Left lung (tissue), 10 donors: Measurements from ENCODE around the gene TRABD2A. TPM values are rescaled to one million over a fixed set of nuclear protein-coding genes. Genes with fewer than 3 reads are reported as not detected.

ENCODE experiments used
- ATAC-seq: fragments of 200-7000 bp; cut with Tn5 transposase; one replicate; pipeline ENCODE4 v1.9.1; 2020; ENCODE audit warnings: moderate library complexity
- DNase-seq, 4 donors: peaks; one replicate each; pipeline ENCODE4 v3.0.0-alpha.2; 2013 to 2020
- H3K27ac ChIP-seq, 2 donors: fragments of 200-600 bp; sonication (generic) in 1 of 2; one replicate each; pipeline versions ENCODE4 v1.5.0 to v1.8.0; 2020 to 2021
- H3K27me3 ChIP-seq, 2 donors: fragments of 200-600 bp; sonication (generic) in 1 of 2; one replicate each; pipeline versions ENCODE4 v1.5.0 to v1.8.0; 2020 to 2021
- H3K36me3 ChIP-seq, 2 donors: fragments of 200-600 bp; sonication (generic) in 1 of 2; one replicate each; pipeline versions ENCODE4 v1.5.0 to v1.8.0; 2020 to 2021
- H3K4me1 ChIP-seq, 2 donors: fragments of 200-600 bp; one replicate each; pipeline ENCODE4 v1.8.0; 2021
- H3K4me3 ChIP-seq, 2 donors: fragments of 200-600 bp; sonication (generic) in 1 of 2; one replicate each; pipeline versions ENCODE4 v1.5.0 to v1.8.0; 2020 to 2021; ENCODE audit warnings: mild to moderate bottlenecking in 1 of 2
- H3K9me3 ChIP-seq, 2 donors: fragments of 200-600 bp; sonication (generic) in 1 of 2; one replicate each; pipeline versions ENCODE4 v1.5.0 to v1.8.0; 2020 to 2021
- intact Hi-C, 2 donors: fragments of 100-400 bp; cut with DNase I; formaldehyde crosslinking; loops; one replicate each; pipeline versions ENCODE4 v1.11.2 to v1.14.2; 2022
- polyA plus RNA-seq, 6 donors: library from polyadenylated mRNA; unstranded; fragments of 120-200 nt; gene quantifications; one replicate each; pipeline ENCODE4 v1.2.1, GENCODE V29; 2013; ENCODE audit not compliant: insufficient read length in 6 of 6
- total RNA-seq, 2 donors: library from RNA; stranded (reverse); fragmentation: NEBNext Ultra II Directional; extraction: Animal tissue kit (Norgen Biotek cat#: 25700); gene quantifications; one replicate each; pipeline ENCODE4 v1.2.1, GENCODE V29; 2021
- TF ChIP-seq, protein P1 (sequence below), 2 donors: fragments of 200-600 bp; sonication (generic) in 1 of 2; IDR thresholded peaks; one replicate each; pipeline versions ENCODE4 v1.5.0 to v1.8.0; 2021; ENCODE audit warnings: antibody characterized with exemption in 2 of 2
- donor health status: DM: no; HTN: yes; CAD: no.
- donor health status: DM: no; HTN: no; CAD: no.

TRABD2A gene
- total and polyA plus RNA-seq, 8 donors, result 3.0 to 24.7 (median 21.8) TPM

DNA sequence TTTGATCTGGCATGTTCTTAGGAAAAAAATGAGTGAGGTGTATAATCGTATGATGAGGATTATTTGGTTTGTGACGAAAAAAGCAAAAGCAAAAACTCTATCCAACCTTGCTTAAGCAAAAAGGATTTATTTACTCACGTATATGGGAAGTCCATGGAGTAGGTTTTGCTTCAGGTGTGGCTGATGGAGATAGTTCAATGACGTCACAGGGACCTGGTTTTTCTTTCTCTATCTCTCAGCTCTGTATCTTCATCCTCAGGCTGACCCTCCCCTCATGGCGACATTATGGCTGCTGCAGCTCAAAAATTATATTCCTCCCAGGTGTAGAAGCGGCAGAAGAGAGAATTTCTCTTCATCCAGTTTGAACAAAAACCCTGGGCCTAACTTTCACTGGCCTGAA, 33.5 kb upstream of the TRABD2A start:
- Histone ChIP-seq H3K4me1 (peaks cover 0 to 7% of the 10 kb centered on the region in 2 donors), H3K9me3 (no peaks in the 10 kb centered on the region), H3K27ac (no peak overlapping the region), H3K36me3 (no peaks in the 10 kb centered on the region), H3K27me3 (no peaks in the 10 kb centered on the region), H3K4me3 (no peak overlapping the region)
- TF ChIP-seq, protein P1, sequence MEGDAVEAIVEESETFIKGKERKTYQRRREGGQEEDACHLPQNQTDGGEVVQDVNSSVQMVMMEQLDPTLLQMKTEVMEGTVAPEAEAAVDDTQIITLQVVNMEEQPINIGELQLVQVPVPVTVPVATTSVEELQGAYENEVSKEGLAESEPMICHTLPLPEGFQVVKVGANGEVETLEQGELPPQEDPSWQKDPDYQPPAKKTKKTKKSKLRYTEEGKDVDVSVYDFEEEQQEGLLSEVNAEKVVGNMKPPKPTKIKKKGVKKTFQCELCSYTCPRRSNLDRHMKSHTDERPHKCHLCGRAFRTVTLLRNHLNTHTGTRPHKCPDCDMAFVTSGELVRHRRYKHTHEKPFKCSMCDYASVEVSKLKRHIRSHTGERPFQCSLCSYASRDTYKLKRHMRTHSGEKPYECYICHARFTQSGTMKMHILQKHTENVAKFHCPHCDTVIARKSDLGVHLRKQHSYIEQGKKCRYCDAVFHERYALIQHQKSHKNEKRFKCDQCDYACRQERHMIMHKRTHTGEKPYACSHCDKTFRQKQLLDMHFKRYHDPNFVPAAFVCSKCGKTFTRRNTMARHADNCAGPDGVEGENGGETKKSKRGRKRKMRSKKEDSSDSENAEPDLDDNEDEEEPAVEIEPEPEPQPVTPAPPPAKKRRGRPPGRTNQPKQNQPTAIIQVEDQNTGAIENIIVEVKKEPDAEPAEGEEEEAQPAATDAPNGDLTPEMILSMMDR (IDR thresholded peaks at IDR 0.05), result no peak
- DNase-seq (no peak), ATAC-seq (no peak)
- intact Hi-C loops, result no loop called here

DNA sequence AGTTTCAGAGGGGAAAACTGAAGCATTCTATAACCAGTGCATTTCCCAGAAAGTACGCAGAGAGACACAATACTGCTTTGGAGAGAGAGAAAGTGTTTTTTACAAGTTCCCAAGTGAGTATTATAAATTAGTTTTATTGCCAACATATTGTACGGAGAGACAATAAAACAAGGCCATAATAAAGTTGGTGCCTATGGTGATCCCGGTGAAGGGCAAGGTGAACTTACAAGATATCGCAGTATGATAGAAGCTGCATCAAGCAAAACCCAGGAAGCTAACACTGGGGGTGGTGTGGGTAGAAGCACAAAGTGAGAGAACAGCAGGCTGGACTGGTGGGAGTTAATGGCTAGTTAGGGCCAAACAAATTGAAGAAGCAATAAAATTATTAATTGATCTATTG, 32.1 kb upstream of the TRABD2A start:
- peaks cover 0 to 9% of the 10 kb centered on the region in 2 donors for H3K4me1 ChIP-seq
- ATAC-seq (no peak), DNase-seq (no peak)
- H3K27me3 ChIP-seq, result no peaks in the 10 kb centered on the region
- TF ChIP-seq, protein P1 (IDR thresholded peaks at IDR 0.05), result no peak
- H3K36me3 ChIP-seq, result no peaks in the 10 kb centered on the region
- no peak overlapping the region for H3K27ac ChIP-seq
- H3K9me3 ChIP-seq, result no peaks in the 10 kb centered on the region
- no peak overlapping the region for H3K4me3 ChIP-seq
- intact Hi-C loops, result no loop called here

DNA sequence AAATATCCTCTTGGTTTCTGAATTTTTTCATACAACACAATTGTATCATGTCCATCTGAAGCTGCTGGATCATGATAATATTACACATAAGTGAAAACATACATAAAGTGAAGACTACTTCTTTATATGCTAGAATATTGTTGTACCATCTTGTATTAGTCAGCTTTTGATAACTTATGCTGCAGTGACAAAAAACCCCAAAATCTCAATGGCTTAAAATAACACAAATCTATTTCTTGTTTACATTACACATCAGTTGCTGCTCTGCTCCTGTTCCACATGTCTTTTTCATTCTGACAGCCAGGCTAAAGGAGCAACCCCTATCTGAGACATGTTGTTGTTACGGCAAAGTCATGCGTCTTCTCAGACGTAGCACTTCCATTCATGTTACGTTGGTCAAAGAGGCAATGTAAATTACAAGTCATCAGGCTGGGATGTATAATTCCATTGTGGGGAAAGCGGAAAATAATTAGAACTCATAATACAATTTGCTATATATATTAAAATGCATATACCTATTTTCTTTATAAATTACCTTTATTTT, 30.3 kb upstream of the TRABD2A start:
- Histone ChIP-seq H3K4me3 (no peak overlapping the region), H3K4me1 (peaks cover 0 to 23% of the 10 kb centered on the region in 2 donors), H3K27me3 (no peaks in the 10 kb centered on the region), H3K9me3 (no peaks in the 10 kb centered on the region), H3K36me3 (no peaks in the 10 kb centered on the region), H3K27ac (no peak overlapping the region)
- no peak for DNase-seq
- no peak for ATAC-seq
- TF ChIP-seq, protein P1 (IDR thresholded peaks at IDR 0.05), result no peak
- intact Hi-C loops, result no loop called here

DNA sequence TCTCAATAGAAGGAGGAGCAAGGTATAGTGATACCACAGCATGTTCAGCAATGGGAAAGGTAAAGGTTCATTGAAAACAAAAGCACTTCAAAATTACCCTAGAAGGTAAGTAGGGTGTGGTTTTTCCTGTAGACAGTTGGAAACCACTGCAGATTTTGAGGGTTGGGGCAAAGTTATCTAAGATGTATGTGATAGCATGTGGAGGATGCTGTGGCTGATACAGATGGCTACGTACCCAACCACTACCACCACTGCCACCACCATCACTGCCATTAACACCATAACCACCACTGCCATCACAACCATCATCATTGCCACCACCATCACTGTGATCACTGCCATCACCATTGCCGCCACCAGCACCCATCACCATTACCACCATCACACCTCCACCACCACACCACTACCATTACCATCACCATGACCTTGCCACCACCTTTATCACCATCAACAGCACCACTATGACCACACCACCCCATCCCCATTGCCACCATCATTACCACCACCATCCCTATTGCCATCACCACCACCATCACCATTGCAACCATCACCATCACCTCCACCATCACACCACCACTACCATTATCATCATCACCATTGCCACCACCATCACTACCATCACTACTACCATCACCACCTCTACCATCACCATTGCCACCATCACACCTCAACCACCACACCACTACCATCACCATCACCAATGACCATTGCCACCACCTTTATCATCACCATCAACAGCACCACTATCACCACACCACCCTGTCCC, 28.2 kb upstream of the TRABD2A start:
- no peaks in the 10 kb centered on the region for H3K27me3 ChIP-seq
- H3K36me3 ChIP-seq, result no peaks in the 10 kb centered on the region
- peaks cover 0 to 29% of the 10 kb centered on the region in 2 donors for H3K4me1 ChIP-seq
- intact Hi-C loops, result no loop called here
- no peaks in the 10 kb centered on the region for H3K9me3 ChIP-seq
- no peak overlapping the region for H3K4me3 ChIP-seq
- ATAC-seq, result no peak
- H3K27ac ChIP-seq, result peak overlapping the region in 1 of 2 donors; percentile 97
- no peak for DNase-seq
- TF ChIP-seq, protein P1 (IDR thresholded peaks at IDR 0.05), result no peak

DNA sequence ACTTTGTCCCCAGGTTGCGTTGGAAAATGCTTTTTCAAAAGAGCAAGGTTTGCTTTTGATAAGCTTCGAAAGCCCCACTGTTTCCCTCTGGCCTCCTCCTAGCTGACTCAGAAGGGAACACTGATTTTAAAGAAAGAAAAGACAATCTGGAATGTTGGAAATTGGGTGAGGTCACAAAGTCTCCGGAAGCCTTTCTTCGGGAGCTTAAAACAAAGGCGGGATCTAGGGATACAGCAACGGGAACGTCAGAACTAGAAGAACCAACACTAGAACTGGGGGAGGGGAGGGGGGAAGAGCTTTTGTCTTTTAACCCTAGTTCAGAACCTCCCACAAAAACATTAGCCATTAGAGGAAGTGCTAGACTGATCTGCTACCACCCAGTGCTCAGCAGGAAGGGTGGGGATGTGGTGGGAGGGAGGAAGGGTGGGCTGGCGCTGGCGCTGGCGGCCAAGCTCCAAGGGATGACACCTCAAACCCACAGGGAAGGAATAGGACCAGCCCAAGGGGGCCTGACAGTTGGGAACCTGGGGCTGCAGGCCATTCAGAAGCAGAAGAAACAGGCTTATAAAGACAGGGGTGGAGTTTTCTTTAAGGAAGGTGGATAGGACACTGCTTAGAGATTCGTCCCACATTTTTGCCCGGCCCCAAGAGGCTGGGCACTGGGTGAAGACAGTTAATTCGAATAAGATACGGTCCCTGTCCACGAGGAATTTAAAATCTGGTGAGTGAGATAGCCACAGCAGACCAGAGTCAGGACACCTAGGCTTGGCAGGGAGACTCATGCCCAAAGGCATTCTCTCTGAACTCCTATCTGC, 26.2 kb upstream of the TRABD2A start:
- intact Hi-C loops, result no loop called here
- TF ChIP-seq, protein P1 (IDR thresholded peaks at IDR 0.05), result no peak
- peaks cover 0 to 32% of the 10 kb centered on the region in 2 donors for H3K4me1 ChIP-seq

More for the DNA sequence above, 26.2 kb upstream of the TRABD2A start:
- H3K27me3 ChIP-seq, result no peaks in the 10 kb centered on the region
- peak overlapping the region; percentile 62 to 99 for H3K4me3 ChIP-seq
- peak overlapping the region; percentile 97 to 98 for H3K27ac ChIP-seq
- ATAC-seq (peak; percentile 47), DNase-seq (peak; percentile 69 to 83 (median 83))
- no peaks in the 10 kb centered on the region for H3K36me3 ChIP-seq
- no peaks in the 10 kb centered on the region for H3K9me3 ChIP-seq
